ENCODE results near the gene ARHGAP6.
"Not testable (repeated sequence)": the region's sequence is repeated elsewhere in the genome, so short reads cannot be mapped to it uniquely, and the experiment has no call there.

The ARHGAP6 gene

DNA sequence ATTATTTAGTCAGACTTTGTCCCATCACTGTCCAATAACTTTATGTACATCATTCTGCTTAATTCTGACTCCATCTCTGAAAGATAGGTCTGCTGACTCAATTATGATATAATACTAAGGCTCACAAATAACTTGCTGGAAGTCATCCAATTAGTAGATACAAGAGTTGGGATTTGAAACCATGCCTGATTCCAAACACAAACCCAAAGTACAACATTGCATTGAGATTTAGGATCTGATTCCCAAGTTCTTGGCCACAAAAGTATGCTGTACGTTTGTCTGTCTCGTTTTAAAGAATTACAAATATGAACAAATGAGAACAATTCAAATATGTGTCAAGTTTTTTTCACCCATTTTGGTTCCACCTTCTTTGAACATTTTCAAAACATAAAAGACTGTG, 263.8 kb downstream of the ARHGAP6 start:
- DNase-seq (ENCODE audit: low read depth in 2 of 2, low spot score in 1 of 2), result no peak

DNA sequence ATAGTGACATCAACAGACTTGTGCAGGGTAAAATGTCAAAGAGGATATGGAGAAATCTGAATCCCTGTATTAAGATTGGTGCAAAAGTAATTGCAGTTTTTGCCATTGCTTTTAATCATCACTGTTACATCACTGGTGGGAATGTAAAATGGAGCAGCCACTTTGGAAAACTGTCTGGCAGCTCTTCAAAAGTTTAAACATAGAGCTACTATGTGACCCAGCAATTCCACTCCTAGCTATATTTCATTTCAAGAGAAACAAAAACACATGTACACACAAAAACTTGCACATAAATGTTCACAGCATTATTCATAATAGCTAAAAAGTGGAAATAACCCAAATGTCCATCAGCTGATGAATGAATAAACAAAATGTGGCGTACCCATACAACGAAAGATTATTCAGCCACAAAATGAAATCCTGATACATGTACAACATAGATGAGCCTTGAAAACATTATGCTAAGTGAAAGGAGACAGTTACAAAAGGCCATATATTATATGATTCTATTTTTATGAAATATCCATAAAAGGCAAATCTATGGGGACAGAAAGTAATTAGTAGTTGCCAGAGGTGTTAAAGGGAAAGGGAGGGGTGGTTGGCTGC, 266.1 kb downstream of the ARHGAP6 start:
- no peak for DNase-seq (ENCODE audit: low read depth in 2 of 2, low spot score in 1 of 2)

DNA sequence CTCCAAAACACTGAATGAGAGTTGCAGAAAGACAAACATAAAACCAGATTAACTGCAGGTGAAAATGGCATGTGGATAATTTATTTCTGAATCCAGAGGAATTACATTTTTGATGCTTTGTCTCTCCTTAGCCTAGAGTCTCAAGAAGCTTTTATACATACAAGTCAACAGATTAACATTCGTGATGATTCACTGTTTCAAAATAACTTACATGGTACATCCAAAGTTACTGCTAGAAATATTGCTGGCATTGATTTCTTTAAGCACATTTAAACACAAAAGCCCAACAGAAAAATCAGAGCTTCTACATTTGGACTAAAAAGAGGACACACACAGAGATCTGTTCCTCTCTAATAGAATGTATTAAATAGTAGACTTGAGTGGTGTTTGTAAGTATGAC, 266.9 kb downstream of the ARHGAP6 start:
- DNase-seq (ENCODE audit: low read depth in 2 of 2, low spot score in 1 of 2), result no peak

DNA sequence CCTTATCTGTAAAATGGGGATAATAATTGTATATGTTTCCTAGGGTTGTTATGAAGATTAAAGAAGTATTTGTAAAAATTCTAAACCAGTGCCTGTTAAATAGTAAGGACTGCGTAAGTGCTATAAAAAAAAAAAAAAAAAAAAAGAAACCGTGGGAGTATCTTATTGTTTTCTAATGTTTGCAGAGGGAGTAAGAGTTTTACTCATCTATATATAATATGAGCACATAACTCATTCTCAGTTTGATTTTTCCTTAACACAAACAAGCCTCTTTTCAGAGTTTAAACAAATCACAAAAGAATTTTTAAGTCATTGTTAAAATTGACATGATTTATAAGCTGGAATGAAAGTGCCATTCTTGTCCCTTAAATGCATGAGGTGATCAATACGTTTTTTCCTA, 267.6 kb downstream of the ARHGAP6 start:
- DNase-seq (ENCODE audit: low read depth in 2 of 2, low spot score in 1 of 2), result no peak

DNA sequence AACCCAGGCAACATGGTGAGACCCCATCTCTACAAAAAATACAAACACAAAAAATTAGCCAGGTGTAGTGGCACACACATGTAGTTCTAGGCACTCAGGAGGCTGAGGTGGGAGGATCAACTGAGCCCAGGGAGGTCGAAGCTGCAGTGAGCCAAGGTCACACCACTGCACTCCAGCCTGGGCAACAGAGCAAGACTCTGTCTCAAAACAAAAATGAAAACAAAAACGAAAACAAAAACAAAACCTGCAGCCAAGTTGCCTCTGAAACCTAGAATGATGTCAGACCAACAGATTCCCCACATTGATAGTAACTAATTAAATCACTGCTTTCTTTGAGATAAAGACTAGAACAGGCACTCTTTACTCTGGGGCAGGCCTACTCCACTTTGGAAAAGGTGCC, 268.0 kb downstream of the ARHGAP6 start:
- no peak for DNase-seq (ENCODE audit: low read depth in 2 of 2, low spot score in 1 of 2)

DNA sequence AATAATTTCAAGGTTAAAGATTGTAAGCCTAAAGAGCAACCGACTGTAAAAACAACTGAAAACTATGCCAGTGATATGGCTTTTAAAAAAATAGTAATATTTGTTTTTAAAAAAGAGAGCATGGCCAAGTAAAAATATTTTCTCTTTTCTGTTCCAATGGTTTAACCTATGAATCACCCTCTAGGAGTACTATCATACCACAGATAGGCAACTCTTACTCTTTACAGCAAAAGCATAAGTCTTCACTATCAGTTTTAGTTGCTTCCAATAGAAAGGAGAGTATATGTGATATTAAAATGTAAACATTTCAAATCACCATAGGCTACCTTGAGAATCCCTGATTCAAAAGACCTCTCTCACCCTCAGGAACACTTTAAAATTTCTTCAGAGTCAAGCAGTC, 269.9 kb downstream of the ARHGAP6 start:
- DNase-seq (ENCODE audit: low read depth in 2 of 2, low spot score in 1 of 2), result no peak

DNA sequence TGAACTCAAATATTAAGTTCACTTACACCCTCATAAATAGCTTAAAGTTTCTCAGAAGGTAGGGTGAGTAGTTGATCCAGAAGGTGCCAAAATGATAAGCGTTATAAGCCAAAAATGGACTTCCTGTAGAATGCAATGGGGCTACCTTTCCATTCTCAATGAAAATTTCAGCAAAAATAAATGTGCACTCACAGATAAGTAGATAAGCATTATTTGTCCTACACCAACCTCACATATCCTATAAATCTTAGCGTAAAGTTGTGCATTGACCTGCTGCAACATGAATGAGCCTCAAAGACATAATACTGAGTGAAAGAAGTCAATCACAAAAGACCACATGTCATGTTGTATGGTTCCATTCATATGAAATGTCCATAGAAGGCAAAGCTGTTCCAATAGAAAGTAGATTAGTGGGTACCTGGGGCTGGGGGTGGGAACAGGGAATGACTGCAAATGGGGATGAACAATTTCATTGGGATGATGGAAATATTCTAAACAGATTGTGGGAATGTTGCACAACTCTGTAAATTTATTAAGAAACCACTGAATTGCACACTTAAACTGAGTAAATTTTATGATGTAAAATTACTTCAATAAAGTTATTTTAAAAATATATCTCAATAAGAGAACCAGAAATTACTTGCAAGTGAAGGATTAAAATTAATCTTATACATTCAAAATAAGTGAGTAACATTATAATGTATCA, 271.6 kb downstream of the ARHGAP6 start:
- no peak for DNase-seq (ENCODE audit: low read depth in 2 of 2, low spot score in 1 of 2)

DNA sequence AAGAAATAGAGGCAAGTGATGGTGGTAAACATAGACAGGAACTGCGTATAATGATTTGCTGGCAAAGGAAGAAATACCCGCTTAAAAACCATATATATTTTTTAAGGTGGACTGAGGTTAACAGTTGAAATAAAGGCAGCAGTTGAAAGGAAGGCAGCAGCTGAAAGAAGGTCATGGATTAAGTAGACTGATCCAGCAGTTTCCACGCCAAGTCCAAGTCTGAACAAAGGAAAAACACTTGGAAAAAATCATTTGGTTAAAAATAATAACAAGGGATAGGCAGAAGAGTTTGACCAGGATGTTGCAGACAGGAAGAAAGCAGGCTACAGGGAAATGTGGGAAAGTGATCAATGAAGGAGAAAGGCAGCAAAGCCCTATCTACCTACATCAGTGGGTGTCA, 278.9 kb downstream of the ARHGAP6 start:
- no peak for DNase-seq (ENCODE audit: low read depth in 2 of 2, low spot score in 1 of 2)

DNA sequence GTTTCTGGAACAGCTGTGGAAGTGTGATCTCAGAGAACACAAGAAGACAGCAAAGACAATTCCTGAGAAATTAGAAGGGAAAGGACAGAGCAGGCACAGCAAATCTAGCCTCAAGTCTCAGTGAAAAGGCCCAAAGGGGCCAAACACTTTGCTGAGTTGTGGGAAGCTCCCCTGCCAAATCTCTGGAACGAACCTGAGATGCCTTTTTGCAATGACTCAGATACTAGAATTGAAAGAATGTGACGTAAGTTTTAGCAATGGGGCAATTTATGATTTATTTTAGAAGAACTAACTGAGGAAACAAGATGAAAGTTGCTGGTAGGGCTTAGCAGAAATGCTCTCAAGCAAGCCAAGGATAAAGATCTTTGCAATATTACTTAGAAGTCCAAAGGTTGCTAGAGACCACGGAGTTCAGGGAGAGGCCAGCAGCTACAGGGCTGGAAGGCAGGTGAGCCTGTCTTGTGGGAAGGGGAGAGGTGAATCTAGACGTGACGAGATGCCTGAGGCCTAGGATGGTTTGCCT, 279.7 kb downstream of the ARHGAP6 start:
- DNase-seq (ENCODE audit: low read depth in 2 of 2, low spot score in 1 of 2), result no peak

DNA sequence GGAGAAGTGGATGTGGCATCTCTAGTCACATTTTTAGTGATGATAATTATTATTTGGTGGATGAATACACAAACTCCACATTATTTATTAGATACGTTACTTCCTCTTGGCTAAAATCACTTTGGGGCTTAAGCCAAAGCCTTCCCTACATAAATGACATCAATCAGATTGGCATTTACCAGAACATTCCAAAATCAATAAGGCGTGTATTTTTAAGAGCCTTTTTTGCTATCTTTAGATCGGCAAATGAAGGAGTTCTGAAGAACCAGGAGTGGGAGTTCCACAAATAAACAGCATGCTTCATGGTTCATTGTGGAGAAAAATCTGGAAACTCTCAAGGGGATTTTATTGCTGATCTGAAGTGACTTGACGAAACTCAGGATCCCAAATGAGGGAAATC, 282.8 kb downstream of the ARHGAP6 start:
- no peak for DNase-seq (ENCODE audit: low read depth in 2 of 2, low spot score in 1 of 2)

DNA sequence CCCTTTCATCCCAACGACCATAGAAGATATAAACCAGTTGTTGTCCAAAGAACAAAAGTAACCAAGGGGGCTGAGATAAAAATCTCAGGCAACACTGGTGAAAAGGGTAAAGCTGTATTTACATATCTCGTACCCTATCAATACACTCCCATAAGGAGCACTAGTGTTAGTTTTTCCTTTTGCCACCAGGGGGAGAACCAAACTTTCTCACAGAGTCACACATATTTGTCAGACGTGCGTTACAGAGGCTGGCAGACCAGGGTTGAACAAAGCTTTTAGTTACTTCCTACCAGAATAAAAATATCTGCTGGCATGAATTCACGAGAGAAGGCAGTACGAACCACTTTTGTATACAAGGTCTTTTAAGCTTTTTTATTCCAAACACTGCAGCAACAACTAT, 284.3 kb downstream of the ARHGAP6 start:
- no peak for DNase-seq (ENCODE audit: low read depth in 2 of 2, low spot score in 1 of 2)

DNA sequence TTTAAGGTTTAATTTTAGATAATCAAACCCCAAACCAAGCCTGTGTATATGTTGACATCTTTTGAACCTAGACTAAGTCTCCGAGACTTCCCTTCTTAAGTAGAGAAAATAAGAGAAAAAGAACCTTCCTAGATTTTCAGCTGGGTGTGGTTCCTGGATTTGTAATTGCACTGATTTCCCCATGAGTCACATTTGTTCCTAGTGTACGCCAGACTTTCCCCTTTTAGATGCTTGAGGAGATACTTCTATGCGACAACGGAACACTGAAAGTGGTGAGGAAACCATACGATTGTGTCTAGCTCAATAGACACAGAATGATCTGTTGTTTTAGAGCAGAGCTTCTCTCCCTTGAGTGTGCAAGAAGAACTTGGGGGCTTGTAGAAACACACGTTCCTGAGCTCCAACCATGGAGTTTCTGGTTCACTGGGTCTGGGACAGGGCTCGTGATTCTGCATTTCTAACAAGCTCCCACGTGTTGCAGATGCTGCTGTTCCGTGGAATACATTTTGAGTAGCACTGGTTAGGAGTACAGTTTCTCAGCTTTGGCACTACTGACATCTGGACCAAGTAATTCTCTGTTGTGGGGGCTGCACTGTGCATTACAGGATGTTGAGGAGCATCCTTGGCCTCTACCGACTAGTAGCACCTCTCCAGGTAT, 285.4 kb downstream of the ARHGAP6 start:
- no peak for DNase-seq (ENCODE audit: low read depth in 2 of 2, low spot score in 1 of 2)

DNA sequence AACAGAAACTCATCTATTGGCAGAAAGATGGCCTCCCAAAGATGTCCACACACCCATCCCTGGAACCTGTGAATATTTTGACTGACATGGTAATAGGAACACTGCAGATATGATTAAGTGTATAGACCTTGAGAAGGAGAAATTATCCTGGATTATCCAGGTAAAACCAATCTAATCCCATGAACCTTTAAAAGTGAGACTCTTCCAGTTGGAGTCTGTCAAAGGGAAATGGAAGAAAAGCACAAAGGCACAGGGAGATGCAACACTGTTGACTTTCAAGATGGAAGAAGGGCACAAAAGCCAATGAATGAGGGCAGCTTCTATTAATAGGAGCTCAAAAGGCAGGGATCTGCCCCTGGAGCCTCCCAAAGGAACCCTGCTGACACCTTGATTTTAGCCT, 289.6 kb downstream of the ARHGAP6 start:
- DNase-seq (ENCODE audit: low read depth in 2 of 2, low spot score in 1 of 2), result no peak

DNA sequence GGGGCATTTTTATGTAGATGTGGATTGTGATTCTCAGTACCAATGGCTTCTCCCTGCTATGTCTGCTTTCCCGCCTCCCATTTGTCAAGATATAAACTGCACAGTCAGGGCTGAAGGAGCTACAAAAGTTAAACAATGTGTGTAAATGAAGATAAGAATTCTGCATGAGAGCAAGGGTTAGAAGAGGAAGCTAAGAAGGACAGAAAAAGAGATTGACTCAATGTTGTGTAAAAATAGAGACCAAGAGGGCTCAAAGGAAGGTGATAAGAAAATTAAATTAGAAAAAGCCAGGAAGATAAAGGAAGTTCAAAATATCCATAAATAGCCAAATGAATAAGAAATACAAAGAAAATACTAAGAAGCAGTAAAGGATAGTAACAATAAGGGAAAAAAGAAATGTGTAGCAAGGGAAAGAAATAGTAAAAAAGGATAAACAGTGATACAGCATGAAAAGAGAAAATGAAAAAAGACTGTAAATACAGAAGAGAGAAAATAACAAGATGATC, 290.1 kb downstream of the ARHGAP6 start:
- no peak for DNase-seq (ENCODE audit: low read depth in 2 of 2, low spot score in 1 of 2)

DNA sequence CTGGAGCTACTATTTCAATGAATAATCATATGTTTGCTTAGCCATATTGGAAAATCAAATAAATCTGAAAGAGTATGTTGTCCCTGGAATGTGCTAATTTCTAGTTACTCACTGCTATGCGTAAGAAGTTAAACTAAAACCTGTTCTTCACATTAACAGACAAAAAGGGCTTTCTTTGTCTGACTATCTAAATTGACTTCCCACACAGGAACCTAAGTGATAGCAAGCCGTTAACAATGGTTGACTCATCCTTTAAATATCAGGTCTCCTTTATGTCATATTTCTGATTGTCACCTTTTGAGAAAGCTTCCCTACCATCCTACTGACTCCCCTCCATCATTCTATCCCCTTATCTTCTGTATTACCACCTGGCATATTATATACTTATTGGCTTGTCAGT, 291.1 kb downstream of the ARHGAP6 start:
- no peak for DNase-seq (ENCODE audit: low read depth in 2 of 2, low spot score in 1 of 2)

DNA sequence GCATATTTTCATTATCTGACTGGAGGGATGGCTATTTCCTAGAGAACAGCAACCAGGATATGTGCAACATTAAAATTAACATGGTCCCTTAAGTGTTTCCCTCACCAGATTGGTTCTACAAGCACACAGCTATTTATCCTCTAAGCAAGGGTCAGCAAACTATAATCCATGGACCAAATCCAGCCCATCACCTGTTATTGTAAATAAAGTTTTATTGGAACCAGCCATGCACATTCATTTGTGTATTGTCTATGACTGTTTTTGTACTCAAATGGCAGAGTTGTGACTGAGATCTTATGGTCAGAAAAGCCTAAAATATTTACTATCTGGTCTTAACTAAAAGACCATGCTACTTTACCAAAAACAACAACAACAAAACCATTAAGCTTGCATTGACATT, 294.6 kb downstream of the ARHGAP6 start:
- DNase-seq (ENCODE audit: low read depth in 2 of 2, low spot score in 1 of 2), result no peak

DNA sequence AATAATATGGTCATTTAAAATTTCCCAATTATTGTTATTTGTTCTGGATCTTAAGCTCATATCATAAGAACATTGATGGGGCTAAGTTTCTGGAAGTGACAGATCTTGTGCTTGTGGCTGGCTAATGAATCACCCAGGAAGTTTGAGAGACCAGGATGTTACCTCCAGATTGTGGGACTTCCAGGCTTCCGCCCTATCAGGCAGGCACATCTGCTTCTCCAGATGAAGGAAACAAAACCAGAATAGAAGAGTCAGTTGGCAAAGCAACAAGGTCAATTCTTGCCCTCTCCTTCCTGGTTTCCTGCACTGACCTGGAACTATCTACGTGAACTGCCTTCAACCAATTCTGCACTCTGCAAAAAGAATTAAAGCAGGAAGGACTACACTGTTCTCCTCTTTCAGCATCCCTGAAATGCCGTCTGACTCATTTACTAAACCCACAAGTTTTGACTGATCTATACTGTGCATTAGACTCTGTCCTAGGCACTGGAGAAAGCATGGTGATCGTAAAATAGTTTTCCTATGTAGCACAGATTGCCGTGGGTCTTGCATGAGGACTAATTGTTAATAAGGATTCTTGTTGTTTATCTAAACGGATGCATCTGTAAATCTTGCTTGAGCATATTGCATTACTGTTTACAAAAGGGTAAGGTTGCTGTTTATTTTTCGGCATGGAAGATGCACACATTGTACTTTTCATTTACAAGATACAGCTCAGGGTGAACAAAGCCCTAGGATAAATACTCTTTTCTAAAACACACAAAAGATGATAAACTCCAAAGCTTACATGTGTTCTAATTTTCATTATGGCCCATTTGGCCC, 297.9 kb downstream of the ARHGAP6 start:
- DNase-seq (ENCODE audit: low read depth in 2 of 2, low spot score in 1 of 2), result no peak

DNA sequence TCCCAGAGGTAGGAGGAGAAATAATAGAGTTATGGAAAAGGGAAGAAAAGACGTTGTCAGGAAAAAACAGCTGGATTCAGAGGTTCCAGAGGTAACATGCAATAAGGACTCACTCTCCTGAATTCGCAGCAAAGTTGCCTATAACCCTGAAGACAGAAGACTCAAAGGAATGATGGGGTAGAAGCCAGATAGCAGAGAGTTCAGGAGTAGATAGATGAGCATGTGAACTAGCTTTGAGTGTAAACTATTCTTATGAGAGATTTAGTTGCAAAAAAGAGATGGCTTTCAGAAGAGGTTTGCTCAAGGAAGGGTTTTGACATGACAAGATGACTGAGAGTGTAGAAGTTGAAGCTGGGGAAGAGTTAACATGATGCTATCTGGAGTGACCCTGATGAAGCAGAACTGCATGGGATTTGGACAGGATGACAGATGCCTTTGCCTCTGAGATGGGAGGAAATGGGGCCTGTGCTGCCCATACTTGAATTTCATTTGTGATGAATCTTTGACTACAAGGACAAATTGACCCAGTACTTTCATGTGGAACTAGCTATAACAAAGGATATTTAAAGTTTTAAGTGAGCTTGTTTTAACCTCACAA, 298.6 kb downstream of the ARHGAP6 start:
- no peak for DNase-seq (ENCODE audit: low read depth in 2 of 2, low spot score in 1 of 2)

DNA sequence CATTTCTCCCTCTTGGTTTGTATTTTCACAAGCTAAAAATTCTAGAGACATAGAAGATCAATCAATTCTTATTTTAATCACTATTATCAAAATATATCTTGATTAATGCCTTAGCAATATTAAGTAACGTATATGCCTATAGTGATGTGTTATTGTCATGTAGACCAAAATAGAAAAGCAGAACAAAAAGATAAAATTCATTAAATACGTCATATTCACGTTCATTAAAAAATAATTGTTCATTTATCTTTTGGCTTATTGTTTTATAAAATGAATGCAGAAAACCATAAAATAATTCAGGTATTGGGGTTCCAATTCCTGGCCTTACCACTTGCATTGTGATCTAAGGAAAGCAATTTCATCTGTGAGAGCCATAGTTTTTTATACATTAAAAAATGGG, 300.3 kb downstream of the ARHGAP6 start:
- DNase-seq (ENCODE audit: low read depth in 2 of 2, low spot score in 1 of 2), result no peak

DNA sequence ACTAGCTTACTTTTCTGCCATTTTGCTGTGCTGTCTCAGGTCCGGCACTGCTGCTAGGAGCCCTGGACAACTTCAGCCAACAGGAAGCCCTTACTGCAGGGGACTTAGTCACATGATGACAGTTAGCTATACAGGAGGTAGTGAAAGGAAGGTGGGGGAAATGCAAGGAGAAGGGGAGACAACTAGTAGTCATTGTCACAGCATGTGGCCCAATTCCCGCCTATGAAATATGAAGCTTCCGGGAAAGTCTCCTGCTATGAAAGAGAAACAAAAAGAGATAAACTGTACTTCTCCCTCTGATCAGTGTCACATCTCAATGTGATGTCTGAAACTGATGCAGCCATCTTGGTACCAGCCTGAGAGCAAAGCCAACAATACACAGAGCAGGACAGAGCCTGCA, 300.9 kb downstream of the ARHGAP6 start:
- no peak for DNase-seq (ENCODE audit: low read depth in 2 of 2, low spot score in 1 of 2)

DNA sequence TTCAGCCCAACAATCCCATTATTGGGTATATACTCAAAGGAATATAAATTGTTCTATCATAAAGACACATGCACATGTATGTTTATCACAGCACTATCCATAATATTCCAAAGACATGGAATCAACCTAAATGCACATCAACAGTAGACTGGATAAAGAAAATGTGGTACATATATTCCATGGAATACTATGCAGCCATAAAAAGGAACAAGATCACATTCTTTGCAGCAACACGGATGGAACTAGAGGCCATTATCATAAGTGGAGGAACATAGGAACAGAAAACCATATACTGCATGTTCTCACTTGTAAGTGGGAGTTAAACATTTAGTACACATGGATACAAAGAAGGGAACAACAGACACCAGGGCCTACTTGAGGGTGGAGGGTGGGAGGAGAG, 301.9 kb downstream of the ARHGAP6 start:
- not testable (repeated sequence) for DNase-seq (ENCODE audit: low read depth in 2 of 2, low spot score in 1 of 2)

Measured in stimulated activated CD8-positive, alpha-beta memory T cell treated with anti-CD3 and anti-CD28 coated beads, Interleukin-4, amount 100 ng/mL, for 4 hours (primary cell).